AG10803 (cell line): ENCODE results near the gene STT3B.

Source experiments
- DNase-seq: peaks from one replicate; pipeline ENCODE4 v3.0.0; 2010; ENCODE audit warnings: low read depth
- H3K4me3 ChIP-seq: 2 replicates; pipeline ENCODE4 v1.5.1; 2011; ENCODE audit warnings: mild to moderate bottlenecking, low read length, control low read depth
- CTCF ChIP-seq: conservative IDR thresholded peaks from 2 replicates; pipeline ENCODE4 v1.5.1; 2011; ENCODE audit warnings: mild to moderate bottlenecking, low read length, control low read depth, inconsistent platforms

The STT3B gene

GRCh38 chr3:31539275-31539674, 6.5 kb downstream of the STT3B start:
- H3K4me3 ChIP-seq: no peak overlapping the region
- TF ChIP-seq CTCF: no peak
- peak; percentile 11 for DNase-seq

- H3K4me3 ChIP-seq: no peak overlapping the region
- TF ChIP-seq CTCF: no peak
- DNase-seq: no peak
Observed at GRCh38 chr3:31541089-31541488, 8.4 kb downstream of the STT3B start.

- H3K4me3 ChIP-seq: no peak overlapping the region
- no peak for TF ChIP-seq CTCF
- DNase-seq: no peak
Observed at GRCh38 chr3:31542246-31542645, 9.5 kb downstream of the STT3B start.

- no peak for TF ChIP-seq CTCF
- peak; percentile 29 for DNase-seq
- H3K4me3 ChIP-seq: no peak overlapping the region
Observed at GRCh38 chr3:31543375-31543774, 10.7 kb downstream of the STT3B start.

GRCh38 chr3:31544634-31545033, 11.9 kb downstream of the STT3B start:
- peak; percentile 43 for DNase-seq
- no peak for TF ChIP-seq CTCF
- H3K4me3 ChIP-seq: no peak overlapping the region

GRCh38 chr3:31546162-31546561, 13.4 kb downstream of the STT3B start:
- peak; percentile 45 for DNase-seq
- no peak for TF ChIP-seq CTCF
- H3K4me3 ChIP-seq: no peak overlapping the region

GRCh38 chr3:31546725-31547124, 14.0 kb downstream of the STT3B start:
- no peak for DNase-seq
- H3K4me3 ChIP-seq: no peak overlapping the region
- TF ChIP-seq CTCF: no peak
